Islet of Langerhans (tissue), 1 donor: ENCODE data around the gene GTF2H1.

Source experiments
- FAIRE-seq: peaks from one replicate; lab custom pipeline; 2011; peaks lifted over from hg19 to GRCh38; lab: Jason Lieb, UNC

The GTF2H1 gene

GRCh38 chr11:18321969-18322711, at the start of gene GTF2H1, which contains the start of gene HPS5:
TSS of gene GTF2H1 (plus strand) at chr11:18322567. CDS start at chr11:18333075, 10,508 bp downstream.
TSS of gene HPS5 (minus strand) at chr11:18322140. CDS start at chr11:18317858, 4,282 bp downstream.
- no peak for FAIRE-seq

DNA sequence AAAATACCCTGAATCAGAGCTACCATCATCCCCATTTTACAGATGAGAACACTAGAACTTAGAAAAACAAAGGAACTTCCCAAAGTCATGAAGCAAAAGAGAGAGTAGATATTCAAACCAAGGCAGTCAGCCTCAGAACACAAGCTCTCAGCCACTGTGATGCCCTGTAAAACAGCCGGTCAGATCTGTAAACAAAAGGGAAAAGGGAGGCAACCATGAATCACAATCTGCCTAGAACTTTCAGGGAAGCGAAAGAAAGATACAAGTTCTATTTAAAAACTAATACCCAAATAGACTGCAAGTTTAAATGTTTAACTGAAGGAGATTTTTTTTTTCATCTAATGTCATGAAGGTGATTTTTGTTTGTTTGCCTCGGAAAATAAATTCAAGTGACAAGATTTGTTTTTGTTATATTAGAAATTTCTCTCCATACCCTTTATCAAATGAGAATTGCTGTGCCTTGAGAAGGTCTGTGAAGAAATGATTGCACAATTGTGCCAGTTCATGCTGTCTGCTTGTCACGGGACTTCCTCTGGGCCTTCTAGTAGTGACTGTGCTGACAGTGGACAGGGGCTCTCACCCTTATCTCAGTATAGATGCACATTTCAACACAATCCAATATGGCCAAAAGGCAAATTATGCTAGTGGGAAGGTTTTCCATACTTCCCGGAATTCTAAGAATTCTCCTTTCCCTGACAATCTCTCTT, 44.6 kb upstream of the GTF2H1 start:
- no peak for FAIRE-seq

- FAIRE-seq: no peak
Observed at GRCh38 chr11:18280438-18281045, 41.8 kb upstream of the GTF2H1 start.

DNA sequence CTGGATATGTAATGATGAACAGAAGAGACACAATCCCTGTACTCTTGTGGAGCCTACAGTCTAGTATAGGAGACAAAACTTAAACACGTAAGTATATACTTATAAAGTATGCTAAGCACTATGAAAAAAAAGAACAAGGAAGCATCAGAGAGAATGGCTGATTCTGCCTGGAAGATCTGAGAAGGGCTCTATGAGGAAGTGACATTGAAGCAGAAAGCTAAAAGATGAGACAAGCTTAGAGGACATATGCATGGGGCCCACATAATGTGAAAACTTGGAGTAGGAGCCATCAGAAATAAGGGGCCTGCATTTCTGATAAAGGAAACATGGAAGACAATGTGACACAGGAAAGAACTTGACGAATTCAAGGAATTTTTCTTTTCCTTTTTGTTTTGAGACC, 39.7 kb upstream of the GTF2H1 start:
- FAIRE-seq: no peak

DNA sequence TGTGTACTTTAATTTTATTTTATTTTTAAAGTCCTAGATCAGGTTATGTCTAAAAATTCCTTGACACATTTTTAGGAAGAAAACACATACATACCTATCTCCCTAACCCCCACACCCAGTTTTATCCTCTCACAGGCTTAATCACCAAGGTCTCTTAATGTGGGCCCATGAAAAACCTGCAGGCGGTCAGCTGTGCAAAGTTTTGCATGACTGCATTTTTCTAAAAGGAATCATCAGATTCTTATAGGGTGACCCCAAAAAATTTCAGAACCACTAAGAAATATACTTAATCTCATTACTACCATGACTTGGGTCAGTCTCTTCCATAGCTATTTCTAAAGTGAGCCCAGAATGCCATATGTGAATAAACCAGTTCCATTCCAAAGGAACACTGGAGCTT, 36.5 kb upstream of the GTF2H1 start:
- FAIRE-seq: no peak

DNA sequence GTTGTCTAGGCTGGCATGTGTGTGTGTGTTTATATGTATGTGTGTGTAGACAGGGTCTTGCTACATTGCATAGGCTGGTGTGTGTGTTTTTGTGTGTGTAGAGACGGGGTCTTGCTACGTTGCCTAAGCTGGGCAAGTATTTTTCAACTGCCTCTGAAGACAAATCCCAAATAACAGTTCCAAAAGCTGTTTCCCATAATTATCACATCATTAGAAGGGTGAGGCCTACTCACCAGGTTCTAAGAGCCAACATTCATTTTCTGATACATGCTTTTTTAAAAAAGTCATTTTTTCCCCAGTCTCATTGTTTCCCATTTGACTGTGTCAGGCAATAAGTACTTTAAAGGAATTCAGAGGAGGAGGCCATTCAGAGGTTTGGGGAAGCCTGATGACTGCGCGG, 33.5 kb upstream of the GTF2H1 start:
- no peak for FAIRE-seq

- FAIRE-seq: no peak
Observed at GRCh38 chr11:18294862-18295261, 27.5 kb upstream of the GTF2H1 start.

GRCh38 chr11:18295316-18295715, 27.1 kb upstream of the GTF2H1 start:
- no peak for FAIRE-seq

GRCh38 chr11:18299721-18300120, 22.6 kb upstream of the GTF2H1 start:
- no peak for FAIRE-seq

- FAIRE-seq: no peak
Observed at GRCh38 chr11:18304745-18305144, 17.6 kb upstream of the GTF2H1 start.

DNA sequence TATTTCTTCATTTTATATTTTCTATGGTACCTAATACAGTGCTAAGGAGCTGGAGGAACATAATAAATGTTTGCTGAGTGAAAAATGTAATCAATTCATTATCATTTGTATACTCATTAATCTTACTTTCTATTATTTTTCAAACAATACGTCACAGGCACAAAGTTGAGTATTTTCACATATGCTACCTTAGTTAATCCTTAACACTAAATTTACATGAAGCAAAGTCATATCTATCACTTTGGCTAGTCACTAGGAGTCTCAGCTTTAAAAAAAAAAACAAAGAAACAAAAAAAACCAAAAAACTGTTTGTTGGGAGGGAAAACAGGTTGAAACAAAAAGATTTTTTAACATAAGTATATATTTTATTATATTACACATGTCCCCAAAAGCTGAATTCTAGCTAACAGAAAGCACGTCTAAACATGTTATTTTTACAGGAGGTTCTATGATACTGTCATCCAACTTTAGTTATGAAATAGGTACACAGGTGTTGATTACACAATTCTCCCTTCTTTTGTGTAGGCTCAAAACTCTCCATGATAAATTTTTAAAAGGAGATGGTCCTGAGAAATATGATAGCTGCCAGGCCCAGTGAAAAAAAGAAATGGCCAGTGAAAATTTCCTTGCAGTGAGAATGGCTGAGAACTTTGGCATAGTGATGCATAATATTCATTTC, 14.8 kb upstream of the GTF2H1 start:
- FAIRE-seq: no peak

GRCh38 chr11:18308242-18308641, 14.1 kb upstream of the GTF2H1 start:
- no peak for FAIRE-seq

DNA sequence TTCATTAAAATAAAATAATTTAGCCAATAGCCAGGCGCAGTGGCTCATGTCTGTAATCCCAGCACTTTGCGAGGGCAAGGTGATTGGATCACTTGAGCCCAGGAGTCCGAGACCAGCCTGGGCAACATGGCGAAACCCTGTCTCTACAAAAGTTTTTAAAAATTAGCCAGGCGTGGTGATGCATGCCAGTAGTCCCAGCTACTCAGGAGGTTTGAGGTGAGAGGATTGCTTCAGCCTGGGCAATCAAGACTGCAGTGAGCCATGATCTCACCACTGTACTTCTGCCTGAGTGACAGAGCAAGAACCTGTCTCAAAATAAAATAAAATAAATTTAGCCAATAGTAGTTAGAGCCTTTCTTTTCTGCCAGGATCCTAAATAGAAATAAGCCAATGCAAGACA, 12.7 kb upstream of the GTF2H1 start:
- no peak for FAIRE-seq

DNA sequence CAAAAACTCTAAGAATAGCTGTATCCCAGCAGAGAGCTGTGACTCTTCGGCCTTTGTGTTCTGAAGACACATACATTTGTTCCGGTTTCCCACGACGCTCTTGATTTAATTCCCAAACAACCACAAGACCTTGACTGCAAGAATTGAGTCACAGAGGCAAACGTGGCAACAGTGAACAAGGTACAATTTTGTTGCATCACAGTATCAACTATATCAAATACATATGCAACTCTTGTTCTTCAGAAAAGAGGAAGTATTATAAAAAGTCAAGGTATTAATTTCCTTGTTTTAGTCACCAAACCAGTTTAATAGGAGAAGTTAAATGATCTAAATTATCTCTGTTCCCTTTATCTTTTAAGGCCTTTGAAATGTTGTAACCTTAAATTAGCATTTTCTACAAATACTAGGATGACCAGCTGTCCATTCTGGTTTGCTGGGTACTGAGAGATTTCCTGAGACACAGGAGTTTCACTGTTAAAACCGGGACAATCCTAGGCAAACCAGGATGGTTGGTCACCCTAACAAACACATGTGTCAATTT, 11.5 kb upstream of the GTF2H1 start:
- no peak for FAIRE-seq

DNA sequence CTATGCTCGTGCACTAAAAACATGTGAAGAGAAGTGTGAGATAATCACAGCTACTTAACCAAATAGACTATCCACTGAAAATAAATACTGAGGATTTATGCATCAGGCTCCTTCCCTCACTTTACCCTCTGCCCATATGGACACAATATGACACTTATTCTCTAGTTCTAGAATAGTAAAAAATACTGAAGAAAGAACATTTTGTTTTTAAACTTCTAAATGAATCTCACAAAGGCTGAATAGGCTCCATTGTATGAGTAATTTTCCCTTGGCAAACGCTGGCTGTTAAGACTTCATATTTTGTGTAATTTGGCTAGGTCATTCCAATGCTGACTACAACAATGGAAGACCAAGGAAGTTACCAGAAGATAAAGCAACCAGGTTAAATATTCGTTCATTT, 10.4 kb upstream of the GTF2H1 start:
- FAIRE-seq: no peak

DNA sequence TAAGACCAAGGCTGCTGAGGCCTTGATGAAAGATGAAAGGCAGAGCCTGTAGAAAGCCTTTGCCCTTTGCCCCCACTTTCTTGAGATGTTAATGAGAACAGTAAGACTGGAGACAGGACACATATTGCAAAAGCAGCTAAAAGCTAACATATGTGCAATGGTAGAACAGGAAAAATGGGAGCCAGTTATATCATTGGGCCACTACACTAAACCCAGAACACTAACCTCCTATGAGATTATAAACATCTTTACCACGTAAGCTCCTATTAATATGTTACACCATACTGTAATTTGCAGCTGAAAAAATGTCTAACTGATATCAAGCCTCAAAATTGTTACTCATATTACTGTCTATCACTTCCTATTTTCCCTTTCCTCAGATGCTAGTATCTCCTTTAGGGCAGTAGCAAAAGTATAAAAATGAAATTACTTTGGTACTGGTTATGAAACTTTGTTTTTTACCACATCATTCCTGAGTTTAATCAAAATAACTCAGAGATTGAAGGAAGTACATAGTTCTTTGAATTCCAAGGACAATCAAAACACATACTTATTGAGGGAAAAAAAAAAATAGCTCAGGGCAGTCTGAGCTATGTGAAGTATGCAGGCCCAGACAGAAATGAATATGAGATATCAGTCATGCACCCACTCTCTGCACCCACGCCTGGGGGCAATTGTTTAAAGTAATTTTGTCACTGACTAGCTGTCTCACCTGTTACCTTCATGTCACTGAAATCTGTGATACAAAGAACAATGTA, 9.5 kb upstream of the GTF2H1 start:
- no peak for FAIRE-seq

DNA sequence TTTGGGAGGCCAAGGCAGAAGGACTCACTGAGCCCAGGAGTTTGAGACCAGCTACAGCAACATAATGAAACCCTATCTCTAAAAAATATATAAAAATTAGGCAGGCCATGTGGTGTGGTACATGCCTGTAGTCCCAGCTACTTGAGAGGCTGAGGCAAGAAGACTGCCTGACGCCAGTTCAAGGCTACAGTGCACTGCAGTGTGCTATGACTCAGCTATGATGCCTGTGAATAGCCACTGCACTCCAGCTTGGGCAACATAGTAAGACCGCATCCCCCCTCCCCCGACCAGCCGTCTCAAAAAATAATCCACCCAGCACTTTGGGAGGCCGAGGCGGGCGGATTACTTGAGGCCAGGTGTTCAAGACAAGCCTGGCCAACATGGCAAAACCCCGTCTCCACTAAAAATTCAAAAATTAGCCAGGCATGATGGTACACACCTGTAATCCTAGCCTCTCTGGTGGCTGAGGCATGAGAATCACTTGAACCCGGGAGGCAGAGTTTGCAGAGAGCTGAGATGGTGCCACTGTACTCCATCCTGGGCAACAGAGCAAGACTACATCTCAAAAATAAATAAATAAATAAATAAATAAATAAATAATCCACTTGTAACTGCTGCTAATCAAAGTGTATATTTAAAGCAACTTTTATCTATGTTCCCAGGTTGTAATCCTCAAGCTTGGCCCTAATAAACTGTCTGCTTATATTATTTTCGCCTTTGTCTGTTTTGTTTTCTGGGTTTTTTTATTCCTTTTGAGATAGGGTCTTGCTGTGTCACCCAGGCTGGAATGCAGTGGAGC, 8.2 kb upstream of the GTF2H1 start:
- no peak for FAIRE-seq

GRCh38 chr11:18314784-18315523, 7.4 kb upstream of the GTF2H1 start:
- FAIRE-seq: no peak

- no peak for FAIRE-seq
Observed at GRCh38 chr11:18315893-18316292, 6.5 kb upstream of the GTF2H1 start.

DNA sequence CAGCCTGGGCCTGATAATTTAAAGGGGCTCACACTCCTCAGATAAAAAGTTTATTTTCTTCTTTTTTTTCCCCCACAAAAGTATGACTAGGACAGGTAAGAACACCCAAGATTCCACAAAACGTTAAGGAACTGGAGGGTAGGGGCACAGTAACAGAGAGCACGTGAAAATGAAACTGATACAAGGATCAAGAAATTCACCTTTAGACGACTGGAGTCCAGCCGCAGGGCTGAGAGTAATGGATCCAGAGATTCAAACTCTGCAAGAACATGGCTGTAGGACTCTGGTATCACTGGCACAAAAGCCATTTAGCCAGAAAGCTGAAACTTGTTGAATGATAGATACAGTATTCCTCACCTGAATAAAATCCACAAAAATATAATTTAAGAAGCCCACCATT, 4.8 kb upstream of the GTF2H1 start:
- no peak for FAIRE-seq
